ENCODE measurements around the gene MYO5B.

DNA sequence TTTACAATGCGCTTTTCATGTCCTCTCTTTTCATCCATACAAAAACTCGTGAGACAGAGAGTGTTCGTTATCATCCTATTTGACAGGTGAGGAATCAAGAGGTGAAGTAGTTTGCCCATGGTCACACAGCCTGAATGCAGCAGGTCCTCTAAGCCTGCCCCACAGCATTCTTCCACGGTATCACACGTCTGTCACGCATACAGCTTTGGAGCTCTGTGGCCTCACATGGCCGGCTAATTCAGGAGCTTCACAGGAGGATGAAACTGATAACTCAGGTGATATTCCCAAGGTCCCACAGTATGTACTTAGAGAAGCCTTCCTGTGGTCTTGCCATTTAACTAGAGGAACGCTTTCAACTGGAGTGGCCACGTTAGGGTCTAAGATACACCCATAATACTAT is 59.0 kb downstream of the MYO5B start:
- TF ChIP-seq CTCF (IDR thresholded peaks at IDR 0.05; ENCODE audit: low read depth, low read length) (no peak), POLR2A (IDR thresholded peaks at IDR 0.05; ENCODE audit: extremely low read depth, insufficient read length) (no peak)

All from NB4 (cell line).